ENCODE measurements around the gene INPP5A.

- TF ChIP-seq OSR1 (CRISPR knock-in tag; IDR thresholded peaks at IDR 0.05), result no peak
- TF ChIP-seq PPARA (CRISPR knock-in tag; IDR thresholded peaks at IDR 0.05; ENCODE audit: borderline replicate concordance), result no peak
- no peak for TF ChIP-seq GLIS3 (CRISPR knock-in tag; IDR thresholded peaks at IDR 0.05)
- no peak for TF ChIP-seq ZFP30 (CRISPR knock-in tag; IDR thresholded peaks at IDR 0.05)
Measured at GRCh38 chr10:132541601-132542011, 4.0 kb downstream of the INPP5A start.

Measured in SK-N-SH treated with all-trans-retinoic acid at 6 μM for 48 hours (cell line).